SJSA1 (cell line): ENCODE measurements around the gene TFCP2L1. TPM values are rescaled to one million over a fixed set of nuclear protein-coding genes. Genes with fewer than 3 reads are reported as not detected.
A peak's percentile ranks its signal among the peaks of the same experiment; 100 is the strongest.

Experiments used
- DNase-seq, 2 experiments: peaks; one replicate each; pipeline ENCODE4 v3.0.0-alpha.2; 2015 to 2020; ENCODE audit warnings: low spot score in 2 of 2, low read depth in 1 of 2
- H3K27ac ChIP-seq: fragments of 250-450 bp; sonication (Bioruptor Pico); 2 replicates; pipeline ENCODE4 v1.5.1; 2020; ENCODE audit warnings: mild to moderate bottlenecking, moderate library complexity
- H3K27me3 ChIP-seq: fragments of 250-450 bp; sonication (Bioruptor Pico); replicated peaks from 2 replicates; pipeline ENCODE4 v1.5.1; 2020; ENCODE audit warnings: mild to moderate bottlenecking, moderate library complexity
- H3K36me3 ChIP-seq: fragments of 250-450 bp; sonication (Bioruptor Pico); 2 replicates; pipeline ENCODE4 v1.5.1; 2020; ENCODE audit warnings: mild to moderate bottlenecking
- H3K4me1 ChIP-seq: fragments of 250-450 bp; sonication (Bioruptor Pico); replicated peaks from 2 replicates; pipeline ENCODE4 v1.6.1; 2021; ENCODE audit warnings: mild to moderate bottlenecking
- H3K4me3 ChIP-seq: fragments of 250-450 bp; sonication (Bioruptor Pico); 2 replicates; pipeline ENCODE4 v1.5.1; 2020; ENCODE audit warnings: mild to moderate bottlenecking
- H3K9me3 ChIP-seq: fragments of 250-450 bp; sonication (Bioruptor Pico); replicated peaks from 2 replicates; pipeline ENCODE4 v1.5.1; 2020; ENCODE audit warnings: mild to moderate bottlenecking
- total RNA-seq: library from RNA; depleted of rRNA; stranded (reverse); fragments of >200 nt; shearing (Covaris generic); gene quantifications from 2 replicates; pipeline ENCODE4 v1.2.3, GENCODE V29; 2014

The TFCP2L1 gene
- total RNA-seq, 1 experiment from 2014 or later: not detected

DNA sequence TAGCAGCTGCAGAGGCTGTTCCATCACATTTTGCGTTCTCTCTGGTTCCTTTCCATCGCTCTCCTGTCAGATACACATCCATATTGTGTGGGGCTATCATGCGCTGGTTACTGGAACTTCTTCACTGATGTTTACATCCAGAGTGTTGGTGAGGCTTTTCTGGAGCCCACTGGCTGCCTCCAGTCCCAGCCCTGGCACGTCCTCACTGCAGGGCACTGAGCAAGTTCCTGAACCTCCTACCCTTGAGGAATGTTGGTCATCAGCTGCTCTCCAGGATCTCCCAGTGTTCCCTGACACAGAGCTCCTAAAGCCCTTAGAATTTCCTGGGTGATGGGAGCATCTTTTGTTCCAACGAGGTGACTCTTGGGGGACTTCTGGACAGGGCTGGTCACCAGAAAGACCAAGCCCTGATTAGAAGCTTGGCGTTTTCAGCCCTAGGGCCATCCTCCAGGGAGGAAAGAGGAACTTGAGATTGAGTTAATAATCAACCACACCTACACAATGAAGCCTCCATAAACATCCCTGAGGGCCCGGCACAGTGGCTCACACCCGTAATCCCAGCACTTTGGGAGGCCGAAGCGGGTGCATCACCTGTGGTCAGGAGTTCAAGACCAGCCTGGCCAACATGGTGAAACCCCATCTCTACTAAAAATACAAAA lies 81.3 kb downstream of the TFCP2L1 start:
- H3K4me3 ChIP-seq: no peak overlapping the region
- no peaks in the 10 kb centered on the region for H3K9me3 ChIP-seq
- no peak overlapping the region for H3K27ac ChIP-seq
- peaks cover 19% of the 10 kb centered on the region for H3K4me1 ChIP-seq
- no peaks in the 10 kb centered on the region for H3K27me3 ChIP-seq
- no peaks in the 10 kb centered on the region for H3K36me3 ChIP-seq
- DNase-seq: no peak

DNA sequence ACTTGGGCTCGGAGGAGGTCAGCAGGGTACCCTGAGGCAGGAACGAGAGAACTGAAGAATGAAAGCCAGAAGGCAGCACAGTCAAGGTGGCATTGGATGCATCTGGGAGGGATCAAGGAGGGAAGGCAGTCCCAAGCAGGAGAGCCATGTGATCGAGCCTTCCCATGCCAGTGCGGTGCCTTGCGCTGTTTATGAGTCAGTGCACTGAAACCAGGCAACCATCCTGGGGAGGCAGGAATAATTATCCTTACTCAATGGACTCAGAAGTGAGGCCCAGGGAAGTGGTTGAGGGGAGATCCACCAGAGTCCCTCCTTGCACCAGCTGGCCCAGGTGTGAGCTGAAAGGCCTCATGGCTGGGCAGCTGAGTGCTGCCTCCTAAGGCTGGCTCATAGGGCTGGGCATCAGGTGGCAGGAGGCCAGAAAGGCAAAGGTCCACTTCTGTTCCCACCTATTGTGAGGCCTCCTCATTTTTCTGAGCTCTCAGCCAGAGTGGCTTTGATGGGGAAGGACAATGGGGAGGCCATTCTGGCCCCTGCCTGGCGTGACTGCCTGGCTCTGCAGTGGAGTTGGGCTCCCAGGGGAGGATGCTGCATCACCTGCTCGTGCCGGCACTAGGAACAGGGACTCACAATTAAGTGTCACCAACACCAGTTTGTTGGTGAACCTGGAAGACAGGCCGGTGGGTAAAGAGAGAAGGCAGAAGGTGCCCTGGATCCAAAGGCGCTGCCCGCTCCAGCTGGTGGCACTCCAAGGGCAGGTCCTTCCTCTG lies 82.3 kb downstream of the TFCP2L1 start:
- no peak for DNase-seq
- H3K4me1 ChIP-seq: peaks cover 20% of the 10 kb centered on the region
- no peak overlapping the region for H3K27ac ChIP-seq
- no peaks in the 10 kb centered on the region for H3K9me3 ChIP-seq
- no peaks in the 10 kb centered on the region for H3K36me3 ChIP-seq
- H3K4me3 ChIP-seq: no peak overlapping the region
- H3K27me3 ChIP-seq: no peaks in the 10 kb centered on the region

DNA sequence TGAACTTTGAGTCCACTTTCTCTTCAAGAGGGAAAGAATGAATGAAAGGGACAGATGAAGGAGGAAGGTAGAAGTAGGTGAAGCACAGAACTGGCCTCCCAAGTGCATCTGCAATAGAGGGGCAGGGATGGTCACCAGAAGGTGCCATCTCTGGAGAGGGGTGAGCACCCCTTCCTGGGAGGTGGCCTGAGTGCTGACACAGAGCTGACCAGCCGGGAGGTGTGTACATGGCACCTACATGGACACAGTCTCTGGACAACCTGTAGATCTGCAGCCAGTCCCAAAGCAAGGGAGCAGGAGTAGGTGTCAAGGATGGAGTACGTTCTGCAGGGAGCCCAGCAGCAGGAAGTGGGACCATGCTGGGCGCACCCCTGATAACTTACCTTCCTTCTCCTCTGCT lies 83.2 kb downstream of the TFCP2L1 start:
- Histone ChIP-seq H3K4me1 (peaks cover 28% of the 10 kb centered on the region), H3K4me3 (no peak overlapping the region), H3K9me3 (no peaks in the 10 kb centered on the region), H3K36me3 (no peaks in the 10 kb centered on the region), H3K27ac (no peak overlapping the region), H3K27me3 (no peaks in the 10 kb centered on the region)
- DNase-seq: no peak

DNA sequence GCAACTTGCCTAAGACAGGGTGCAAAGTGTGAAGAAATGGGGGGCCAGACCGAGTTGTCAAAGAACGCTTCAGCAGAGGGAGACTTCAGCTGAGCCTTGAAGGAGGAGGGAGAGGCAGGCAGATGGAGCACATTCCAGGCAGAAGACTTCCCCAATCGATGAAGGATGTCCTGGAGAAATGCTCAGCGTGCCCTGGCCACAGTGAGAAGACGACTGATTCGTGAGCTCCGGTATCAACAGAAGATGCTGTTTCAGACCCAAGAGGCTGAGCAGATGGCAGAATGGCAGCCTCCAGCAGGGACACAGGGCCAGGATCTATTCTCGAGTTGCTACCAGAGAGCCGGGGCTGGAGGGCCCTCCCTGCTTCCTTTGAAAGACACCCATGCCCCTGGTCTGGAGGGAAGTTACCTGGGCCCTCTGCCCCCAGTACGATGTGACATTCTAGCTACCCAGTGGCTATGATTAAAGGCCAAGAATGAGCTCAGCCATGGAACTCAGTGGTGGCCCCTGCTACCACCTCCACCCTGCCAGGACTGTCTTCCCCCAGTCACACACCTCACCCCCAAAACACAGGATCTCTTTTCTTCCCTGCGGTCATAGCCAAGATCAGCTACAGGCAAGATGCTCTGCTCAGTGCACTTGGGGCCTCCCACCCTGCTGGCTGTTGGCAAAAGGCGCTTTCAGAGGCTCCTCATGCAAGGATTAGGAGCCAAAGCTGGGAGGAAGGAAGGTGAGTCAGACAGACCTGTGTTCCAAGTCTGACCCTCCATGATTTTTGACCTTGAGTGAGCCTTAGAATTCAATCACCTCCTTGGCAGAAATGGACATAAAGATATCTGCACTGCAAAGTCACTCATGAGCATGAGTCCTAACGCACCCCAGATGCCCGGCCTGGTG lies 84.3 kb downstream of the TFCP2L1 start:
- no peak for DNase-seq
- Histone ChIP-seq H3K9me3 (no peaks in the 10 kb centered on the region), H3K27me3 (no peaks in the 10 kb centered on the region), H3K36me3 (no peaks in the 10 kb centered on the region), H3K27ac (no peak overlapping the region), H3K4me1 (peaks cover 18% of the 10 kb centered on the region), H3K4me3 (no peak overlapping the region)

DNA sequence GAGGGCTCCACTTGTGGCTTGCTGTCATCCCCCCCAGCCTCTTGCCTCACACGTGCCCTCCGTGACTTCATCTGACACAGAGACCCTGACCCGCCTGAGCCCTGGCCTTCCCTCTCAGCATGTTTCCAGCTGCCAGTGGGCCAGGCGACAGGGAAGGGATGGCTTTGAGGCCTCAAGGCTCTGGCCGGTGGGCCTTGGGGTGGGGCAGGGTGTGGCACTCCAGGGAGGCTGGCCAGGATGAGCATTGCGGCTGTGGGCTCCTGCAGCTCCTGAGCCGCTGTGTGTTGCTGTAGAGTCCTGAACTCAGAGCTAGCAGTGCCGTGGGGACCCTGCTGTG lies 85.0 kb downstream of the TFCP2L1 start:
- Histone ChIP-seq H3K4me1 (peaks cover 11% of the 10 kb centered on the region), H3K4me3 (no peak overlapping the region), H3K27ac (no peak overlapping the region), H3K36me3 (no peaks in the 10 kb centered on the region), H3K27me3 (no peaks in the 10 kb centered on the region), H3K9me3 (no peaks in the 10 kb centered on the region)
- DNase-seq: no peak

DNA sequence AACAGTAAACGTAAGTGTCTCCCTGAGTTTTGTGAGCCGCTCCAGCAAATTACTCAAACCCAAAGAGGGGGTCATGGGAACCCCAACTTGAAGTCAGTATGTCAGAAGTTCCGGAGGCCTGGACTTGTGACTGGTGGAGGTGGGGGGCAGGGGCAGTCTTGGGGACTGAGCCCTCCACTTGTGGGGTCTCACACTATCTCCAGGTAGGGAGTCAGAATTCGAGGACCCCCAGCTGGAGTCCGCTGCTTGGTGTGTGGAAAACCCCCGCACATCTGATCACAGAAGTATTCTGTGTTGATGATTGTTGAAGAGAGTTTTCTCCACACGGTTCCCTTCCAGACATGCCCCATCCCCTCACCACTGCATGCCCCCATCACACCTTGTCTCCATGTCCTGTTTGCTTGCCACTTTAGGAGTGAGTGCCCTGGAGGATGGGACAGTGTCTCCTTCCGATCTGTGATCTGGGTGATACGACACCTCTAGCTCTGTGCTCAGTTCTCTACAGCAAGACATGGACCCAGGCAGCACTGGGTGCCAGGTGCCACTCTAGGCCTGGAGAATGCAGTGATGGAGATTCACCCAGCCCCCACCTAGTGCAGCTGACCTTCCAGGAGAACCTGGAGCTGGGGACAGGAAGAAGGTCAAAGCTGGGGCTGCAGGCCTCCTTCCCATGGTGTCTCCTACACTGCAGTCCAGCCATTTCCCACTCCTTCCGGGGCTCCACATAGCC lies 85.6 kb downstream of the TFCP2L1 start:
- no peaks in the 10 kb centered on the region for H3K27me3 ChIP-seq
- H3K9me3 ChIP-seq: no peaks in the 10 kb centered on the region
- peaks cover 9% of the 10 kb centered on the region for H3K4me1 ChIP-seq
- no peaks in the 10 kb centered on the region for H3K36me3 ChIP-seq
- no peak for DNase-seq
- no peak overlapping the region for H3K27ac ChIP-seq
- H3K4me3 ChIP-seq: no peak overlapping the region

DNA sequence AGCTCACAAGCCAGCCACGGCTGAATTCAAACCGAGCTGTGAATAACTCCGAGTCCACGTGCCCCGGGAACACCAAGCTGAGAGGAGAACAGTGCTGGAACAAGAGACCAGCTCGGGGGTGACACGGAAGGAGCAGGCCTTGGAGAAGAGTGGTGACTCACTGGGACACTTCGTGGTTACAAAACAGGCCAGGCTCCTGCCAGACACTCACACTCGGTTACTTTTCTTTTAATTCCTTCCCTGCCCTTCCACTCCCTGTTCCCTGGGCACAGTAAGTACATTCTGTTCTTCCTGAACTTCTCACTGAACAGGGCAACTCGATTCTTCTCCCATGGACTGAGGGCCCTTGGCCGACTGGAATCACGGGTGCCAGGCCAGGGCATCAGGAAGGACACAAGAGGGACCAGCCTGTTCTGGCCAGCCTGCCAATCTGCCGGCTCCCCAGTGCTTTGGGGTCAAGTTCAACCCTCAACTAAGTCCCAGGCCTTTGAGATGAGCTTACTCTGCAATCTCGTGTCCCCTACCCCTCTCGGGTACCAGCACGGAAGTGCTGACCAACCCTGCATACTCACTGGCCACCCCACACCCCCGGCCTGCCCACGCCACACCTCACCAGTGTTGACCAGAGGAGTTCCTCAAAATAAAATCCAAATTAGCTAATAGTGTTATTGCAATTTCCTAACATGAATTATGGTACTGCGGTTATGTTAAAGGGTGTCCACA lies 87.5 kb downstream of the TFCP2L1 start:
- Histone ChIP-seq H3K4me3 (no peak overlapping the region), H3K27me3 (no peaks in the 10 kb centered on the region), H3K9me3 (no peaks in the 10 kb centered on the region), H3K4me1 (peaks cover 9% of the 10 kb centered on the region), H3K27ac (peak overlapping the region; percentile 60), H3K36me3 (no peaks in the 10 kb centered on the region)
- peak; percentile 50 to 68 for DNase-seq

DNA sequence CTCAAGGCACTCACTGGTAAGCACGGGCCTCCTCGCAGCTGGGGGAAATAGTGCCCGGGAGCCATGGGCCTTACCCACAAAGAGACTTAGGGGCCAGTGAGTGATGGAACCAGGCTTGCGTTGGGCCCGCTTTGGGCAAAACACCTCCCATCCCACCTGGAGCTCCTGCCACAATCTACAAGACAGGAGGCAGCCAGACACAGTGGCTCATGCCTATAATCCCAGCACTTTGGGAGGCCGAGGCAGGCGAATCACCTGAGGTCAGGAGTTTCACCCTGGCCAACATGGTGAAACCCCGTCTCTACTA lies 88.2 kb downstream of the TFCP2L1 start:
- Histone ChIP-seq H3K27ac (no peak overlapping the region), H3K36me3 (no peaks in the 10 kb centered on the region), H3K4me1 (peaks cover 9% of the 10 kb centered on the region), H3K4me3 (no peak overlapping the region), H3K9me3 (no peaks in the 10 kb centered on the region), H3K27me3 (no peaks in the 10 kb centered on the region)
- DNase-seq: no peak

DNA sequence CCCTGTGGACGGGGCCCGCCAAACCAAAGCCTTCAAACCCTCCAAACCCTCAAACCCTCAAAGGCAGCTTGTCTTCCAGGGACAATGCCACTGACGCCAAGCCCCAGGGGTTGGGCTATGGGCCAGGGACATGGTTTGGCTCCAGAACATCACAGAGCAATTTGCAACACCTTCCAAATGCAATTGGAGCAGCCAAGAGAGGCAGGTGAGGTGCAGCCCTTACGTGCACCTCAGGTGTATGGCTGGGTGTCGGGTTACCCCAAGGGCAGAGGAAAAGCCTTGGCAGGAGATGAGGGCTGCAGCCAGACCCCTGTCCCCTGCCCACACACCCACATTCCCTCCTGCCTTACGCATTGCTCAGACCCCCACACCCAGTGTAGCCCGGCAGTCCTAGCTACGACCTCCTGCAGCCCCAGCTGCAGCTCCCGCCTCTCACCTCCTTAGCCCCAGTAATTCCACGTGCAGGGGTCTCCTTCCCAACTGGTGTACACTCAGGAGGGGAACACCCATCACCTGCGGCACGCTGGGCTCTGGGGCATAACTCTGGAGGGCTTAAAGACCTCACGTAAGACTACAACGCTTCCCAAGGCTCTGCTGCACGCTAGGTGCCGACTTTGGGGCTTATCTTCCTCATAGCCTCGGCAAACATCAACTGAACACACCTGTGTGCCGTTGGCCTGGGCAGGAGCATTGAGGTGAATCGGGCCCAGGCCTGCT lies 88.7 kb downstream of the TFCP2L1 start:
- Histone ChIP-seq H3K36me3 (no peaks in the 10 kb centered on the region), H3K27me3 (no peaks in the 10 kb centered on the region), H3K27ac (no peak overlapping the region), H3K9me3 (no peaks in the 10 kb centered on the region), H3K4me3 (no peak overlapping the region), H3K4me1 (peaks cover 9% of the 10 kb centered on the region)
- DNase-seq: no peak

DNA sequence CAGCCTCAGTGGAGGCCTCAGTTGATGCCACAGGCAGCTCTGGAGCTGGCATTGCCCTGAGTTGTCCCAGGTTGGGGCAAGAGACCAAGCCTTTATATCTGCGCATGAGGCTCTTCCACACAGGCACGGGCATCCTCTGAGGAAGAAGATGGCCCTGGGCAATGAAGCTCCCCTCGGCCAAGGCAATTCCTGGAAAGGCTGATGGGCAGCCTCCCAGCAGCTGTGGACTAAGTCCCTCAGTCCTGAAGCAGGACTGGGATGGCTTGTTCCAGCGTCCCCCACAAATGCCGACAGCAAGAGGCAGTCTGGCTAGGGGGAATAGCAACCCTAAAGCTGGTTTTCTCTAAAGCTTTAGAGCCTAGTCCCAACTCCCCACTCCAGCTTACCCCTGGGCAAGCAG lies 90.0 kb downstream of the TFCP2L1 start:
- H3K4me1 ChIP-seq: peaks cover 9% of the 10 kb centered on the region
- no peak overlapping the region for H3K4me3 ChIP-seq
- DNase-seq: no peak
- no peaks in the 10 kb centered on the region for H3K9me3 ChIP-seq
- no peak overlapping the region for H3K27ac ChIP-seq
- no peaks in the 10 kb centered on the region for H3K36me3 ChIP-seq
- no peaks in the 10 kb centered on the region for H3K27me3 ChIP-seq

DNA sequence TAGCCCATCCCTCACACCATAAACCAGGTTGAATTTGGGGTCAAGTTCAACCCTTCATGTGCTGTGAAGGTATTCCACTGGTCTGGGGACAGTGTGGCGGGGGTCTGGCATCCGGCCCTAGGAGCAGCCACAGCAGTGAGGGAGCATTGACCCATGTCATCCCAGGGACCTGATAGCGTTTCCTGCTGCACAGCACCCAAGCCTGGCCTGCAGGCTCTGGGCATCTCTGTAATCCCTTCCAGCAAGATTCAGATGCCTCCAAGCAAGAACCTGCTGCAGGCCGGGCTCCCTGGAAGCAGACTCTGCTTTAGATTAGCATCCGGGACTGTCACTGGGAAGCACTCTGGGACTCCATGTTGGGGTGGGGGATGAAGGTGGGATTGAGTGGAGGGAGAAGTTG lies 90.4 kb downstream of the TFCP2L1 start:
- no peak overlapping the region for H3K4me3 ChIP-seq
- no peak overlapping the region for H3K27ac ChIP-seq

DNA sequence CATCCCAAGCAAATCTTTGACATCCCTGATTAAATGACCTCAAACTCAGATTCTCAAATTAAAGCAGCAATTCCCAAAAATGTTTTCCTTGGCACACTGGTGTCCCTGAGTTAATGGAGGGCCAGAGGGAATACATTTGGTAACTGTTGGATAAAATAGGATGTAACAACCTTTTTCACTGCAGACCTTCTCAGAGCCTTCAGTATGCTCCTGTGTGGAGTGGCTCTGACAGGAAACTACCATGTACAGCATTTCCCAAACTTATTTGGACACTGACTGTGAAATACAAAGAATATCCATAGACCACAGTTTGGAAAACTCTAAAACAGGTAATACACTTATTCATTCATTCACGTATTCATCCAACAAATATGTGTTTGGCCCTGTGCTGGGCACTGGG lies 91.8 kb downstream of the TFCP2L1 start:
- Histone ChIP-seq H3K27ac (no peak overlapping the region), H3K4me1 (peaks cover 12% of the 10 kb centered on the region), H3K27me3 (no peaks in the 10 kb centered on the region), H3K36me3 (no peaks in the 10 kb centered on the region), H3K9me3 (no peaks in the 10 kb centered on the region), H3K4me3 (no peak overlapping the region)
- no peak for DNase-seq

More for the DNA sequence above, 90.4 kb downstream of the TFCP2L1 start:
- no peaks in the 10 kb centered on the region for H3K36me3 ChIP-seq
- H3K27me3 ChIP-seq: no peaks in the 10 kb centered on the region
- no peak for DNase-seq
- H3K4me1 ChIP-seq: peaks cover 9% of the 10 kb centered on the region
- H3K9me3 ChIP-seq: no peaks in the 10 kb centered on the region

DNA sequence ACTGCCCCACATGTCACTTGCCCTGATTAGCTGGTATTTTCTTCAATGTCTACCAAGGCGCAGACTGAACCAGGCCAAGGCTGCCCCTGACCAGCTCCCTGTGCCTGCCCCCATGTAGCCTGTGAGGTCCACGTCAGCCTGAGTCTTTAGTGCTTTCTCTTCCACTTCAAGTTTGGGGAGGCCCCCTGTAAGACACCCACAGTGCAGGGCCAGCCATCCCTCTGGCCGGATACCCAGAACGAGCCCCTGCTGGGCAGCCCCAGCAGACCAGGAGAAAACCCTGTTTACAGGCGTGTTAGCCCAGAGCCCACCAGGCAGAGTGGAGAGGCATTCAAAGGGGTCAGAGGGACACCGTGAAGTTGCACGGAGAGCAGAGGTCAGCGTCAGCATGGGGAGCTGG lies 92.4 kb downstream of the TFCP2L1 start:
- Histone ChIP-seq H3K27me3 (no peaks in the 10 kb centered on the region), H3K36me3 (no peaks in the 10 kb centered on the region), H3K27ac (no peak overlapping the region), H3K4me1 (peaks cover 15% of the 10 kb centered on the region), H3K9me3 (no peaks in the 10 kb centered on the region), H3K4me3 (no peak overlapping the region)
- no peak for DNase-seq
